Hematopoietic multipotent progenitor cell treated with erythropoietin and hydrocortisone succinate and interleukin-3 and kit ligand, for 17 days (in vitro differentiated cells): ENCODE results near the gene CRAMP1.
A peak's percentile ranks its signal among the peaks of the same experiment; 100 is the strongest.

Experiments used
- DNase-seq: peaks from one replicate; pipeline ENCODE4 v3.0.0-alpha.2; 2015; ENCODE audit warnings: low spot score

Gene CRAMP1

DNA sequence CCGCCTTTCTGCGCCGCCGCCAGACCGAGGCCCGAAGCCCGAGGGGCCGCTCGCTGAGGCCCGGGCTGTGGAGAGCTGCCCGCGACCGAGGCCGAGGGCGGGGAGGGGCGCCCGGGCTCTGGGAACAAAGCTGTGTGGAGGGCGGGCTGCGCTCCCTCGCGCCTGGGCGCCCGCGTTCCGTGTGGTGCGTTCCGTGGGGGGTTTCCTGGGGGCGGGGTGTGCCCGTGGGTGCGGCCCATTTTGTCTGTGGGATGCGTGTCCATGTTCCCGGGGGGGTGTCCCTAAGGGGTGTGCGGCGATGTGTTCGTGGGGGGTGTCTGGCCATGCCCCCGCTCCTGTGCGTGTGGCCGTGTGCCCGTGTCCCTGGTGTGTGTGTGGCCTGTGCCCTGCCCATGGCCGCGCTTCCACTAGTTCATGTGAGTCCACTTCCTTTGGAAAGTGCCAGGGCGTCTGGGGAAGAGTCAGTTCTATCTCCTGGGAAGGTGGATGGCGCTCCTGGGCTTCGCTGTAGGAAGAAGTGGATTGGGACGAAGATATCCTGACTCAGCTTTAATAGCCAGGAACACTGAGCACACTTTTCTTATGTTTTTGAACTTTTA is 66.4 kb downstream of the CRAMP1 start:
- no peak for DNase-seq

DNA sequence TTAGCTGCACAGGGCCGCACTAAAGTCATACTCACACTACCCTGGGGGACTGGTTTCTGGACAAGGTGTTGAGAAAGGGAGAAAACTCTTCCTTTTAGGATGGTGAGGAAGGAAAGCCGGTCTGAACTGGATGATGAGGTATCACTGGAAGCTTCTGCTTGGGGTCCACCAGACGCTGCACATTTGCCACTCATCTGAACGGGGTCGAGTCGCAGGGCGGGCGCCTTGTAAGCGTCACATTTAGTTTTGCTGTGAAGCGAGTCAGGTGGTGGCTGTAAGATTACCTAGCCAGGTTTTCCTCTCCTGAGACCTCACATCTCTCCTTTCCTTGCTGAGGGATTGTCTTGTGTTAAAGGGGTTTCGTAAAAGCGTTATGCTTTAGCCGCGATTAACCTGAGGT is 68.2 kb downstream of the CRAMP1 start:
- DNase-seq: no peak

DNA sequence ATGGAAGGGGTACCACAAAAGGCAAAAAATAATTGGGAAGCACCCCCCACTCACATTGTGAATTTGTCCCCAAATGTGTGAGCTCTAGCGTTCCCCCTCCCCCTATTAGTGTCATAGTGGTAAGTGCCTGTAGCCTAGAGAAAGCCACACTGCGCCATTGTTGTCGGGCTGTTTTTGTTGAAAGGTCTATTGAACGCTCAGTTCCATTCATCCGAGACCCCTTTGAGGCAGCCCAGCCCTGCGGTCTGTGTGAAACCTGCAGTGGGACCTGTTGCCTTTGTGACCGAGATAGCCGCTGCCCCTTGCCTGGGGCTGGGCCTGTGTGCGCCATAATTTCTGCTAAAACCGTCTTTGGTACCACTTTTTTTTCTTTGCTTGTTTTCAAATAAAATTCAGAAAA is 68.9 kb downstream of the CRAMP1 start:
- DNase-seq: no peak

GRCh38 chr16:1687427-1688316 is 75.5 kb downstream of the CRAMP1 start:
- DNase-seq: no peak

DNA sequence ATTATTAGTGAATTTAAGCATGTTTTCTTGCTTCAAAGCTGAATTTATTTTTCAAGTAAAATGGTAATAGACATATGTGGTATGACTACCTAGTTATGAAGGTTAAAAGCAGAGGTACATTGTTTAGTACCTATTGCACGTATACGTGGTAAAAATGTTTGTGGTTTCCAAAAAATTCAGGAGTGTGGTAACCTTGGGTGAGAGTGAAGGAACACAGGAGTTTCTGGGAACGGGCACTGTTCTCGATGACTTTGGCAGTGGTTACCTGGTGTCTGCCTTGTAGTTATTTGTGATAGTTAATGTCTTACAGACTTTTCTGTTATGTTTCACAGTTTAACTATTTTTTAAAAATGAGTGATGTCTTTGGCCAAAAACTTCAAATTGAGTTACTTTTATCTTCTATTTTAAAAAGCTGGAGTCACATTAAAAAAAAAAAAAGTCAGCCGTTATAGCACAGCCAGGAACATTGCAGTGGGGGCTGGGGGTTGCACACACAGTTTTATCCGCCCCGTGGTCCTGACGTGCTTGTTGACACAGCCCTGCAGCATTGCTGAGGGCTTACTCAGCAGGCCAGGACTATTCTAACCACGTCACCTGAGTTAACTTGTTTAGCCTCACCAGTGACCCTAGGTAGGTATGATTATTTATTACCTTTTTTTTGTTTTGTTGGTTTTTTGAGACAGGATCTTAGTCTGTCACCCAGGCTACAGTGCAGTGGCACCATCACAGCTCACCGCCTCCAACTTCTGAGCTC is 76.8 kb downstream of the CRAMP1 start:
- DNase-seq: no peak

GRCh38 chr16:1689853-1690252 is 77.7 kb downstream of the CRAMP1 start:
- DNase-seq: no peak

GRCh38 chr16:1690810-1691209 is 78.7 kb downstream of the CRAMP1 start:
- no peak for DNase-seq

GRCh38 chr16:1691276-1691675 is 79.1 kb downstream of the CRAMP1 start:
- no peak for DNase-seq

DNA sequence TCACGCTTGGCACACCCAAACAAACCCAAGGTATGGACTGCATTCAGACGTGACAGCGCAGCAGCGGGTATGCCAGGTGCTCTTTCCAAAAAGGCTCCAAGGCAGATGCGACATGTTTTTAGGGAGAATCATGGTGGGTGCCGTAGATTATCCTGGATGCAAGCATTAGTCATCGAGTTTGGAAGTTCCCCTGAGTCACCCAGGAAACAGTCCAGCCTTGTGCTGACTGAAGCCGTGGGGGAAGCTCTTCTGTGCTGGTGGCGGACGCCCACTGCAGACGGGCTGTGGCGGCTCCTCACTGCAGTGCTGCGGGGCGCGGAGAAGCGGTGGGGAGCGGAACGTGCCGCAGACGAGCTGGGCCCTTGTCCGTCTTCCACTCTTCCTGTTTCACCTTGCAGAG is 79.8 kb downstream of the CRAMP1 start:
- DNase-seq: no peak

GRCh38 chr16:1696863-1697262 is 84.7 kb downstream of the CRAMP1 start:
- DNase-seq: no peak

GRCh38 chr16:1698680-1699079 is 86.5 kb downstream of the CRAMP1 start:
- no peak for DNase-seq

GRCh38 chr16:1700246-1700645 is 88.1 kb downstream of the CRAMP1 start:
- DNase-seq: no peak

DNA sequence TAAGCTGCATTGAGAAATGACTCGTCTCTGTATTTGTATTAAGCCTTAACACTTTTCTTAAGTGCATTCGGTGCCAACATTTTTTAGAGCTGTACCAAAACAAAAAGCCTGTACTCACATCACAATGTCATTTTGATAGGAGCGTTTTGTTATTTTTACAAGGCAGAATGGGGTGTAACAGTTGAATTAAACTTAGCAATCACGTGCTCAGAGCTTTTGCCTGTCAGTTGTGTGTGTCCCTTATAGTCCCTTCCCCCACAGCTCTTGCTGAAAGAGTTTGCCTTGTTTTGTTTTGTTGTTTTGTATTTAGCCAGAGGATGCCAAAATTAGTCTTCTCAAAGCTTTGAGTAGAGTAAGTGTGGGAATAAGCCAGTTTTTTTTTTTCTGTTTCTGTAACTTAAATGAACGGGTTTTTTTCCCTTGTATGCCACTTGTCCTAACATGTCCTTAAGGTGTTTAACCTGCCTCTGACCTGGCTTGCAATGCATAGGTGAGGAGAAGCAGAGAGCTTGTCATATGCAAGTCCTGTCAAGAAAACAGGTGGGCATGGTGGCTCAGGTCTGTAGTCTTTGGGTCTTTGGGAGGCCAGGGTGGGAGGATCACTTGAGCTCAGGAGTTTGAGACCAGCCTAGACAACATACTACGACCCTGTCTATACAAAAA is 89.2 kb downstream of the CRAMP1 start:
- DNase-seq: no peak

- DNase-seq: peak; percentile 10
These were observed 93.1 kb downstream of the CRAMP1 start for GRCh38 chr16:1705324-1705687.

GRCh38 chr16:1705688-1706385 is 93.7 kb downstream of the CRAMP1 start, which contains the start of gene MAPK8IP3:
Gene MAPK8IP3, plus strand, starts transcription at chr16:1706195. Its CDS starts 145 bp downstream, at chr16:1706340.
- DNase-seq: peak; percentile 96

GRCh38 chr16:1706386-1707192 is 94.4 kb downstream of the CRAMP1 start:
- no peak for DNase-seq

DNA sequence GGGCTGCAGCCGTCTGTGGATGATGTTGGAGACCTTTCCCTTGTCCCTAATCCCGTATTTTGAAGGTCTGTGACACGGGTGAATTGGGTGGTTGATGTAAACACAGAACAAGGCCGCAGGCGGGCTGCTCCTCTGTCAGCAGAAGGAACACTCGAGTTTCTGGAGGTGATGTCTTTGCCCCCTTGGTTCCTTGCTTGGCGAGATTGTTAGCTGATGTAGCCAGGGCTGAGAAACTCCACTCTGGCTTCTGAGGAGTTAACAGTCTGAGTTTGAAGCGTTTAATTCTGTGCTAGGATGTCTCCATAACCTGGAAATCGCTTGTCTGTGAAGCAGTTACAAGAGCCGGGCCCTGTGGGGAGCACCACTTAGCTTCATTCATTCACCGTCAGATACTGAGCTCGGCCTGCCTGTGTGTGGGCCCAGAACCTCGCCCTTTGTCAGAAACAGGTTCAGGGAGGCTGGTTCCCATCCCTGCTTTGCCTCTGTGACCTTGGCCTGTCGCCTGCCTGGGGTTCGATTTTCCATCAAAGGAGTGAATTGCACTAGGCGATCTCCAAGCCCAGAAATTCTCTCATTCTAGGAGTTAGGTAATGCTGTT is 95.1 kb downstream of the CRAMP1 start:
- DNase-seq: peak; percentile 30

- DNase-seq: no peak
These were observed 96.1 kb downstream of the CRAMP1 start for GRCh38 chr16:1708083-1708767.

DNA sequence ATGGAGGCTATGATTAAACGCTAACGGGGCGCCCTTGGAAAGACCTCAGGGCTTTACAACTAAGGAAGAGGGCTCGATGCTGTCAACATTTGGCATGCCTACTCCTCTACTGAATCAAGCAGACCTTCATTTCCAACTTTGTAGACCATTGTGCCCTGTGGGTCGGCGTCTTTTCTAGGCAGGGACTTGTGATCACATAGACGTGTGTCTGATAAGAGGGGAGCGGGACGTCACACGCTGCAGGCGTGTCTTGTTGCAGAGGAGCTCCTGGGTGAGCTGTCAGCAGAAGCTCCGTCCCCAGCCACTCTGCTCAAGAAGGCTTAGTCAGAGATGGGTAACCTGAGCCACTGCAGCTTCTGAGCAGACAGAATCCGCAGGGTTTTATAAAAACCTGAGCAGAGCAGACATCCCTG is 96.6 kb downstream of the CRAMP1 start:
- peak; percentile 58 for DNase-seq

GRCh38 chr16:1709356-1709755 is 97.2 kb downstream of the CRAMP1 start:
- no peak for DNase-seq
